Naive thymus-derived CD4-positive, alpha-beta T cell (primary cell): Measurements from ENCODE around the gene CCBE1. TPM values are rescaled to one million over a fixed set of nuclear protein-coding genes. Genes with fewer than 3 reads are reported as not detected.

Experiments used
- polyA plus RNA-seq, 2 donors: library from polyadenylated mRNA; unstranded; fragments of 300-500 nt; fragmentation: Illumina TruSeq; gene quantifications; one replicate each; pipeline ENCODE4 v1.2.3, GENCODE V29; 2021
- total RNA-seq, 6 experiments: library from RNA in 5 of 6; stranded (reverse) in 5 of 6; gene quantifications; 1 replicate in 5 of 6; 2 replicates in 1 of 6; pipeline ENCODE4 v1.2.3 and lab custom pipeline; 2021 to 2026

The CCBE1 gene
- total and polyA plus RNA-seq, 7 experiments from 2014 or later = not detected

Other genes starting within 250 kb of the CCBE1 start
- gene PMAIP1, start 202.6 kb upstream of the CCBE1 start, total RNA-seq = 10 to 100 TPM in 3 of 5 experiments, 1 to 10 TPM in 2; 5.8 to 95.1 (median 22.8) TPM
- gene PMAIP1, start 202.6 kb upstream of the CCBE1 start, polyA plus RNA-seq = 1 to 10 TPM; 1.5 to 3.6 TPM